PFSK-1 (cell line): Measurements from ENCODE around the gene SYTL5.

Experiments used
- POLR2AphosphoS5 ChIP-seq: IDR thresholded peaks from 2 replicates; pipeline ENCODE4 v1.6.1; 2012; ENCODE audit warnings: low read depth, mild to moderate bottlenecking, control low read depth, low read length, moderate library complexity
- REST ChIP-seq, 2 experiments: IDR thresholded peaks; 2 replicates each; pipeline versions ENCODE4 v1.6.1 to v1.8.0; 2011 to 2012; ENCODE audit warnings: low read depth in 2 of 2, low read length in 2 of 2, control low read depth in 1 of 2, inconsistent platforms in 1 of 2, mild to moderate bottlenecking in 1 of 2, moderate library complexity in 1 of 2; ENCODE audit not compliant: insufficient read depth in 1 of 2
- SIN3A ChIP-seq: IDR thresholded peaks from 2 replicates; pipeline ENCODE4 v1.6.1; 2012; ENCODE audit warnings: mild to moderate bottlenecking, low read length, moderate library complexity, borderline replicate concordance; ENCODE audit not compliant: insufficient read depth
- TAF1 ChIP-seq: IDR thresholded peaks from 2 replicates; pipeline ENCODE4 v1.6.1; 2012; ENCODE audit warnings: low read length, control low read depth, borderline replicate concordance; ENCODE audit not compliant: insufficient read depth

GRCh38 chrX:38166478-38167083, 160.2 kb downstream of the SYTL5 start:
- TF ChIP-seq REST (IDR thresholded peaks at IDR 0.05; ENCODE audit: insufficient read depth in 1 of 2, low read depth in 2 of 2, low read length in 2 of 2) = no peak
- TF ChIP-seq SIN3A = no peak
- no peak for TF ChIP-seq POLR2AphosphoS5
- TF ChIP-seq TAF1 = no peak
